ENCODE data around the gene ARMC2.

The ARMC2 gene

GRCh38 chr6:108958900-108959770 is 110.9 kb downstream of the ARMC2 start:
- no peaks in the 10 kb centered on the region for H3K9me3 ChIP-seq (ENCODE audit: control insufficient read depth, low read length)
- no peaks in the 10 kb centered on the region for H3K27me3 ChIP-seq (replicated peaks; ENCODE audit: control insufficient read depth, insufficient read depth, low read length)
- H3K36me3 ChIP-seq (ENCODE audit: control insufficient read depth, insufficient read depth, low read length, severe bottlenecking) = no peaks in the 10 kb centered on the region
- no peak overlapping the region for H3K9ac ChIP-seq (ENCODE audit: low read length)
- no peak overlapping the region for H3K4me3 ChIP-seq (ENCODE audit: low read length)
- peaks cover 28% of the 10 kb centered on the region for H3K4me1 ChIP-seq (ENCODE audit: control insufficient read depth, insufficient read depth, low read length)
- no peak for DNase-seq (ENCODE audit: low read depth)

GRCh38 chr6:108959972-108960582 is 111.9 kb downstream of the ARMC2 start:
- H3K9me3 ChIP-seq (ENCODE audit: control insufficient read depth, low read length) = no peaks in the 10 kb centered on the region
- H3K27me3 ChIP-seq (replicated peaks; ENCODE audit: control insufficient read depth, insufficient read depth, low read length) = no peaks in the 10 kb centered on the region
- peaks cover 28% of the 10 kb centered on the region for H3K4me1 ChIP-seq (ENCODE audit: control insufficient read depth, insufficient read depth, low read length)
- no peak overlapping the region for H3K9ac ChIP-seq (ENCODE audit: low read length)
- no peak for DNase-seq (ENCODE audit: low read depth)
- H3K4me3 ChIP-seq (ENCODE audit: low read length) = peak overlapping the region; percentile 2
- H3K36me3 ChIP-seq (ENCODE audit: control insufficient read depth, insufficient read depth, low read length, severe bottlenecking) = peaks cover 3% of the 10 kb centered on the region

GRCh38 chr6:108960601-108961000 is 112.4 kb downstream of the ARMC2 start:
- no peak overlapping the region for H3K4me3 ChIP-seq (ENCODE audit: low read length)
- no peak for DNase-seq (ENCODE audit: low read depth)
- H3K4me1 ChIP-seq (ENCODE audit: control insufficient read depth, insufficient read depth, low read length) = peaks cover 28% of the 10 kb centered on the region
- peaks cover 3% of the 10 kb centered on the region for H3K36me3 ChIP-seq (ENCODE audit: control insufficient read depth, insufficient read depth, low read length, severe bottlenecking)
- no peaks in the 10 kb centered on the region for H3K9me3 ChIP-seq (ENCODE audit: control insufficient read depth, low read length)
- no peak overlapping the region for H3K9ac ChIP-seq (ENCODE audit: low read length)
- no peaks in the 10 kb centered on the region for H3K27me3 ChIP-seq (replicated peaks; ENCODE audit: control insufficient read depth, insufficient read depth, low read length)

GRCh38 chr6:108961077-108961476 is 112.9 kb downstream of the ARMC2 start:
- no peak for DNase-seq (ENCODE audit: low read depth)
- no peaks in the 10 kb centered on the region for H3K27me3 ChIP-seq (replicated peaks; ENCODE audit: control insufficient read depth, insufficient read depth, low read length)
- H3K9ac ChIP-seq (ENCODE audit: low read length) = peak overlapping the region; percentile 12
- no peaks in the 10 kb centered on the region for H3K9me3 ChIP-seq (ENCODE audit: control insufficient read depth, low read length)
- peaks cover 28% of the 10 kb centered on the region for H3K4me1 ChIP-seq (ENCODE audit: control insufficient read depth, insufficient read depth, low read length)
- H3K36me3 ChIP-seq (ENCODE audit: control insufficient read depth, insufficient read depth, low read length, severe bottlenecking) = peaks cover 3% of the 10 kb centered on the region
- no peak overlapping the region for H3K4me3 ChIP-seq (ENCODE audit: low read length)

GRCh38 chr6:108961985-108962384 is 113.8 kb downstream of the ARMC2 start:
- Histone ChIP-seq H3K36me3 (ENCODE audit: control insufficient read depth, insufficient read depth, low read length, severe bottlenecking) (peaks cover 3% of the 10 kb centered on the region), H3K9ac (ENCODE audit: low read length) (peak overlapping the region; percentile 12), H3K9me3 (ENCODE audit: control insufficient read depth, low read length) (no peaks in the 10 kb centered on the region), H3K4me1 (ENCODE audit: control insufficient read depth, insufficient read depth, low read length) (peaks cover 31% of the 10 kb centered on the region), H3K27me3 (replicated peaks; ENCODE audit: control insufficient read depth, insufficient read depth, low read length) (no peaks in the 10 kb centered on the region), H3K4me3 (ENCODE audit: low read length) (no peak overlapping the region)
- no peak for DNase-seq (ENCODE audit: low read depth)

- Histone ChIP-seq H3K36me3 (ENCODE audit: control insufficient read depth, insufficient read depth, low read length, severe bottlenecking) (peaks cover 3% of the 10 kb centered on the region), H3K9me3 (ENCODE audit: control insufficient read depth, low read length) (no peaks in the 10 kb centered on the region), H3K4me1 (ENCODE audit: control insufficient read depth, insufficient read depth, low read length) (peaks cover 26% of the 10 kb centered on the region), H3K9ac (ENCODE audit: low read length) (no peak overlapping the region), H3K4me3 (ENCODE audit: low read length) (no peak overlapping the region), H3K27me3 (replicated peaks; ENCODE audit: control insufficient read depth, insufficient read depth, low read length) (no peaks in the 10 kb centered on the region)
- DNase-seq (ENCODE audit: low read depth) = no peak
Measured at GRCh38 chr6:108966251-108966650, 118.0 kb downstream of the ARMC2 start.

GRCh38 chr6:108966855-108967755 is 118.9 kb downstream of the ARMC2 start:
- Histone ChIP-seq H3K4me3 (ENCODE audit: low read length) (no peak overlapping the region), H3K9ac (ENCODE audit: low read length) (no peak overlapping the region), H3K27me3 (replicated peaks; ENCODE audit: control insufficient read depth, insufficient read depth, low read length) (no peaks in the 10 kb centered on the region), H3K4me1 (ENCODE audit: control insufficient read depth, insufficient read depth, low read length) (peaks cover 17% of the 10 kb centered on the region), H3K9me3 (ENCODE audit: control insufficient read depth, low read length) (no peaks in the 10 kb centered on the region), H3K36me3 (ENCODE audit: control insufficient read depth, insufficient read depth, low read length, severe bottlenecking) (peaks cover 3% of the 10 kb centered on the region)
- peak; percentile 28 for DNase-seq (ENCODE audit: low read depth)

- Histone ChIP-seq H3K36me3 (ENCODE audit: control insufficient read depth, insufficient read depth, low read length, severe bottlenecking) (peaks cover 8% of the 10 kb centered on the region), H3K4me1 (ENCODE audit: control insufficient read depth, insufficient read depth, low read length) (peaks cover 13% of the 10 kb centered on the region), H3K27me3 (replicated peaks; ENCODE audit: control insufficient read depth, insufficient read depth, low read length) (no peaks in the 10 kb centered on the region), H3K9ac (ENCODE audit: low read length) (no peak overlapping the region), H3K9me3 (ENCODE audit: control insufficient read depth, low read length) (no peaks in the 10 kb centered on the region), H3K4me3 (ENCODE audit: low read length) (no peak overlapping the region)
- DNase-seq (ENCODE audit: low read depth) = no peak
Measured at GRCh38 chr6:108968325-108969316, 120.4 kb downstream of the ARMC2 start.

GRCh38 chr6:108969776-108970175 is 121.6 kb downstream of the ARMC2 start:
- Histone ChIP-seq H3K9ac (ENCODE audit: low read length) (peak overlapping the region; percentile 44), H3K4me3 (ENCODE audit: low read length) (no peak overlapping the region), H3K27me3 (replicated peaks; ENCODE audit: control insufficient read depth, insufficient read depth, low read length) (no peaks in the 10 kb centered on the region), H3K4me1 (ENCODE audit: control insufficient read depth, insufficient read depth, low read length) (peaks cover 13% of the 10 kb centered on the region), H3K9me3 (ENCODE audit: control insufficient read depth, low read length) (no peaks in the 10 kb centered on the region), H3K36me3 (ENCODE audit: control insufficient read depth, insufficient read depth, low read length, severe bottlenecking) (peaks cover 8% of the 10 kb centered on the region)
- peak; percentile 26 for DNase-seq (ENCODE audit: low read depth)

- Histone ChIP-seq H3K4me3 (ENCODE audit: low read length) (no peak overlapping the region), H3K4me1 (ENCODE audit: control insufficient read depth, insufficient read depth, low read length) (peaks cover 8% of the 10 kb centered on the region), H3K9me3 (ENCODE audit: control insufficient read depth, low read length) (no peaks in the 10 kb centered on the region), H3K36me3 (ENCODE audit: control insufficient read depth, insufficient read depth, low read length, severe bottlenecking) (peaks cover 5% of the 10 kb centered on the region), H3K9ac (ENCODE audit: low read length) (no peak overlapping the region), H3K27me3 (replicated peaks; ENCODE audit: control insufficient read depth, insufficient read depth, low read length) (no peaks in the 10 kb centered on the region)
- no peak for DNase-seq (ENCODE audit: low read depth)
Measured at GRCh38 chr6:108974201-108974600, 126.0 kb downstream of the ARMC2 start.

Data from adipocyte (in vitro differentiated cells).